HEK293 (cell line): Measurements from ENCODE around the gene SFMBT2.
A peak's percentile ranks its signal among the peaks of the same experiment; 100 is the strongest.

Source experiments
- CTCF ChIA-PET: fragments of 350-600 bp; formaldehyde crosslinking; extraction: SDS; loops from one replicate; lab custom pipeline; 2021; ENCODE audit warnings: antibody characterized with exemption; lab: Yijun Ruan, JAX
- POLR2A ChIA-PET: fragments of 300-600 bp; formaldehyde crosslinking; extraction: SDS; loops from one replicate; lab custom pipeline; 2020; ENCODE audit warnings: antibody characterized with exemption, inconsistent platforms; lab: Yijun Ruan, JAX
- H3K27ac ChIP-seq: fragments of 200-500 bp; sonication (Bioruptor generic); 2 replicates; pipeline ENCODE4 v1.5.1; 2014; ENCODE audit warnings: low read depth, low read length, control low read depth, inconsistent platforms; ENCODE audit errors: extremely low read depth
- H3K36me3 ChIP-seq, 2 experiments: fragments of 200-500 bp in 1 of 2; sonication (Bioruptor generic) in 1 of 2; 1 replicate in 1 of 2; 2 replicates in 1 of 2; pipeline ENCODE4 v1.5.1; 2014 to 2017; ENCODE audit warnings: inconsistent platforms in 2 of 2, low read length in 2 of 2; ENCODE audit not compliant: control insufficient read depth in 2 of 2, insufficient read depth in 1 of 2
- H3K4me1 ChIP-seq: fragments of 200-500 bp; sonication (Bioruptor generic); 2 replicates; pipeline ENCODE4 v1.5.1; 2014; ENCODE audit warnings: mild to moderate bottlenecking, low read length, inconsistent platforms; ENCODE audit not compliant: control insufficient read depth, insufficient read depth
- H3K4me3 ChIP-seq: 2 replicates; pipeline ENCODE4 v1.5.1; 2011; ENCODE audit warnings: low read depth, mild to moderate bottlenecking, control low read depth, low read length, moderate library complexity
- H3K9me3 ChIP-seq: fragments of 200-500 bp; sonication (Bioruptor generic); 2 replicates; pipeline ENCODE4 v1.5.1; 2014; ENCODE audit warnings: low read depth, low read length, inconsistent platforms; ENCODE audit not compliant: control insufficient read depth, insufficient read depth
- BCL11A ChIP-seq: fragments of 450-650 bp; formaldehyde crosslinking; IDR thresholded peaks from 2 replicates; pipeline ENCODE4 v1.5.1; 2016; ENCODE audit warnings: low read depth, missing biosample characterization, missing genetic modification characterization
- KLF9 ChIP-seq: fragments of 450-650 bp; formaldehyde crosslinking; IDR thresholded peaks from 2 replicates; pipeline ENCODE4 v1.5.1; 2016; ENCODE audit warnings: missing biosample characterization, missing genetic modification characterization, low read depth
- MZF1 ChIP-seq: fragments of 450-650 bp; formaldehyde crosslinking; IDR thresholded peaks from 2 replicates; pipeline ENCODE4 v1.5.1; 2017; ENCODE audit warnings: missing biosample characterization, missing genetic modification characterization, borderline replicate concordance
- SALL2 ChIP-seq: fragments of 450-650 bp; formaldehyde crosslinking; IDR thresholded peaks from 2 replicates; pipeline ENCODE4 v1.5.0; 2017; ENCODE audit warnings: missing biosample characterization, mild to moderate bottlenecking, missing genetic modification characterization, borderline replicate concordance
- SETDB1 ChIP-seq: IDR thresholded peaks from one replicate; pipeline ENCODE4 v1.6.1; 2017; ENCODE audit warnings: mild to moderate bottlenecking, low read length, moderate library complexity, mixed read lengths; ENCODE audit not compliant: insufficient read length
- TRIM28 ChIP-seq: IDR thresholded peaks from 2 replicates; pipeline ENCODE4 v1.6.1; 2011; ENCODE audit warnings: low read length, control low read depth, borderline replicate concordance
- YY1 ChIP-seq: fragments of 450-650 bp; formaldehyde crosslinking; IDR thresholded peaks from 2 replicates; pipeline ENCODE4 v1.5.1; 2018; ENCODE audit warnings: missing biosample characterization, missing genetic modification characterization
- ZBTB1 ChIP-seq: fragments of 450-650 bp; formaldehyde crosslinking; IDR thresholded peaks from 2 replicates; pipeline ENCODE4 v1.5.1; 2016; ENCODE audit warnings: missing biosample characterization, missing genetic modification characterization
- ZBTB26 ChIP-seq: fragments of 450-650 bp; formaldehyde crosslinking; optimal IDR thresholded peaks from 2 replicates; pipeline ENCODE3; 2016; ENCODE audit warnings: missing biosample characterization, mild to moderate bottlenecking, missing genetic modification characterization
- ZNF10 ChIP-seq: fragments of 450-650 bp; formaldehyde crosslinking; IDR thresholded peaks from 2 replicates; pipeline ENCODE4 v1.5.1; 2017; ENCODE audit warnings: missing biosample characterization, missing genetic modification characterization
- ZNF114 ChIP-seq: fragments of 450-650 bp; formaldehyde crosslinking; IDR thresholded peaks from 2 replicates; pipeline ENCODE4 v1.5.0; 2017; ENCODE audit warnings: missing biosample characterization, missing genetic modification characterization
- ZNF157 ChIP-seq: fragments of 450-650 bp; formaldehyde crosslinking; IDR thresholded peaks from 2 replicates; pipeline ENCODE4 v1.5.1; 2016; ENCODE audit warnings: missing biosample characterization, missing genetic modification characterization
- ZNF214 ChIP-seq: fragments of 450-650 bp; formaldehyde crosslinking; IDR thresholded peaks from 2 replicates; pipeline ENCODE4 v1.5.1; 2017; ENCODE audit warnings: missing biosample characterization, mild to moderate bottlenecking, missing genetic modification characterization, borderline replicate concordance
- ZNF362 ChIP-seq: fragments of 450-650 bp; formaldehyde crosslinking; IDR thresholded peaks from 2 replicates; pipeline ENCODE4 v1.5.1; 2016; ENCODE audit warnings: missing biosample characterization, missing genetic modification characterization
- ZNF549 ChIP-seq: fragments of 450-650 bp; IDR thresholded peaks from 2 replicates; pipeline ENCODE4 v1.5.1; 2018; ENCODE audit warnings: missing biosample characterization, missing genetic modification characterization, mild to moderate bottlenecking, inconsistent platforms, moderate library complexity
- ZNF610 ChIP-seq: fragments of 450-650 bp; formaldehyde crosslinking; IDR thresholded peaks from 2 replicates; pipeline ENCODE4 v1.5.1; 2016; ENCODE audit warnings: missing biosample characterization, missing genetic modification characterization, borderline replicate concordance
- ZNF621 ChIP-seq: fragments of 450-650 bp; formaldehyde crosslinking; IDR thresholded peaks from 2 replicates; pipeline ENCODE4 v1.5.1; 2017; ENCODE audit warnings: missing biosample characterization, missing genetic modification characterization
- ZNF624 ChIP-seq: fragments of 450-650 bp; formaldehyde crosslinking; IDR thresholded peaks from 2 replicates; pipeline ENCODE4 v1.5.1; 2017; ENCODE audit warnings: missing biosample characterization, missing genetic modification characterization
- ZNF645 ChIP-seq: fragments of 450-650 bp; formaldehyde crosslinking; IDR thresholded peaks from 2 replicates; pipeline ENCODE4; 2016; ENCODE audit warnings: missing biosample characterization, missing genetic modification characterization
- ZNF654 ChIP-seq: fragments of 450-650 bp; formaldehyde crosslinking; IDR thresholded peaks from 2 replicates; pipeline ENCODE4 v1.5.1; 2016; ENCODE audit warnings: low read depth, missing biosample characterization, missing genetic modification characterization

SFMBT2 gene

GRCh38 chr10:7421526-7421925 lies 10.7 kb upstream of the SFMBT2 start:
- no peak overlapping the region for H3K4me3 ChIP-seq
- CTCF ChIA-PET, result interaction anchor here (0.5 to 1.3 kb wide), 5 partner anchors 9 to 743 kb away, joined by 3 to 5 read pairs (median 3); no protein-coding TSS in a partner anchor
- H3K27ac ChIP-seq, result no peak overlapping the region
- no peak for TF ChIP-seq ZNF645 (tag by site-specific recombination)
- TF ChIP-seq, all 188 proteins: peak for 0
- H3K36me3 ChIP-seq, result no peaks in the 10 kb centered on the region
- H3K4me1 ChIP-seq, result peaks cover 5% of the 10 kb centered on the region; the same call in 1 of the 2 replicates
- H3K9me3 ChIP-seq, result no peaks in the 10 kb centered on the region
- POLR2A ChIA-PET, result interaction anchor here (0.5 kb wide), 1 partner anchor 100 kb away, joined by 5 read pairs; no protein-coding TSS in a partner anchor

GRCh38 chr10:7419998-7420397 lies 9.2 kb upstream of the SFMBT2 start:
- CTCF ChIA-PET, result interaction anchor here (0.6 to 2.3 kb wide), 6 partner anchors 12 to 751 kb away, joined by 3 to 9 read pairs (median 3); no protein-coding TSS in a partner anchor
- Histone ChIP-seq H3K4me3 (no peak overlapping the region), H3K27ac (no peak overlapping the region)
- TF ChIP-seq ZNF610 (peak; percentile 100), SETDB1 (peak; percentile 56), YY1 (no peak), ZBTB1 (tag by site-specific recombination) (no peak), MZF1 (tag by site-specific recombination) (no peak), ZNF654 (tag by site-specific recombination) (no peak), SALL2 (tag by site-specific recombination) (no peak), TRIM28 (peak; percentile 80; the same call in 1 of the 2 replicates), ZNF549 (tag by site-specific recombination) (no peak), ZNF157 (tag by site-specific recombination) (no peak), ZNF645 (tag by site-specific recombination) (no peak), ZNF114 (tag by site-specific recombination) (no peak), ZNF214 (no peak), ZNF621 (tag by site-specific recombination) (no peak), ZBTB26 (tag by site-specific recombination) (no peak), ZNF624 (no peak), KLF9 (tag by site-specific recombination) (no peak), BCL11A (no peak)
- TF ChIP-seq, all 188 proteins: peak for 3
- H3K9me3 ChIP-seq, result no peaks in the 10 kb centered on the region
- POLR2A ChIA-PET, result interaction anchor here (1.8 kb wide), 1 partner anchor 9 kb away, joined by 4 read pairs; the partner anchor contains the start of gene SFMBT2
- no peaks in the 10 kb centered on the region for H3K36me3 ChIP-seq
- H3K4me1 ChIP-seq, result peaks cover 5% of the 10 kb centered on the region; the same call in 1 of the 2 replicates

- H3K36me3 ChIP-seq, result no peaks in the 10 kb centered on the region
- H3K4me3 ChIP-seq, result no peak overlapping the region
- no peaks in the 10 kb centered on the region for H3K9me3 ChIP-seq
- no peaks in the 10 kb centered on the region; the same call in 1 of the 2 replicates for H3K4me1 ChIP-seq
- ChIA-PET CTCF (interaction anchor here (0.6 to 2.5 kb wide), 16 partner anchors 8 to 999 kb away, joined by 3 to 18 read pairs (median 3); no protein-coding TSS in a partner anchor), POLR2A (no interaction called here)
- TF ChIP-seq ZNF362, result no peak
- TF ChIP-seq ZNF10 (tag by site-specific recombination), result no peak
- H3K27ac ChIP-seq, result no peak overlapping the region
Observed at GRCh38 chr10:7417807-7418206, 7.0 kb upstream of the SFMBT2 start.
